ENCODE results near the gene GAL3ST1.
"Not testable (repeated sequence)": the region's sequence is repeated elsewhere in the genome, so short reads cannot be mapped to it uniquely, and the experiment has no call there.

Gene GAL3ST1, protein sequence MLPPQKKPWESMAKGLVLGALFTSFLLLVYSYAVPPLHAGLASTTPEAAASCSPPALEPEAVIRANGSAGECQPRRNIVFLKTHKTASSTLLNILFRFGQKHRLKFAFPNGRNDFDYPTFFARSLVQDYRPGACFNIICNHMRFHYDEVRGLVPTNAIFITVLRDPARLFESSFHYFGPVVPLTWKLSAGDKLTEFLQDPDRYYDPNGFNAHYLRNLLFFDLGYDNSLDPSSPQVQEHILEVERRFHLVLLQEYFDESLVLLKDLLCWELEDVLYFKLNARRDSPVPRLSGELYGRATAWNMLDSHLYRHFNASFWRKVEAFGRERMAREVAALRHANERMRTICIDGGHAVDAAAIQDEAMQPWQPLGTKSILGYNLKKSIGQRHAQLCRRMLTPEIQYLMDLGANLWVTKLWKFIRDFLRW

DNA sequence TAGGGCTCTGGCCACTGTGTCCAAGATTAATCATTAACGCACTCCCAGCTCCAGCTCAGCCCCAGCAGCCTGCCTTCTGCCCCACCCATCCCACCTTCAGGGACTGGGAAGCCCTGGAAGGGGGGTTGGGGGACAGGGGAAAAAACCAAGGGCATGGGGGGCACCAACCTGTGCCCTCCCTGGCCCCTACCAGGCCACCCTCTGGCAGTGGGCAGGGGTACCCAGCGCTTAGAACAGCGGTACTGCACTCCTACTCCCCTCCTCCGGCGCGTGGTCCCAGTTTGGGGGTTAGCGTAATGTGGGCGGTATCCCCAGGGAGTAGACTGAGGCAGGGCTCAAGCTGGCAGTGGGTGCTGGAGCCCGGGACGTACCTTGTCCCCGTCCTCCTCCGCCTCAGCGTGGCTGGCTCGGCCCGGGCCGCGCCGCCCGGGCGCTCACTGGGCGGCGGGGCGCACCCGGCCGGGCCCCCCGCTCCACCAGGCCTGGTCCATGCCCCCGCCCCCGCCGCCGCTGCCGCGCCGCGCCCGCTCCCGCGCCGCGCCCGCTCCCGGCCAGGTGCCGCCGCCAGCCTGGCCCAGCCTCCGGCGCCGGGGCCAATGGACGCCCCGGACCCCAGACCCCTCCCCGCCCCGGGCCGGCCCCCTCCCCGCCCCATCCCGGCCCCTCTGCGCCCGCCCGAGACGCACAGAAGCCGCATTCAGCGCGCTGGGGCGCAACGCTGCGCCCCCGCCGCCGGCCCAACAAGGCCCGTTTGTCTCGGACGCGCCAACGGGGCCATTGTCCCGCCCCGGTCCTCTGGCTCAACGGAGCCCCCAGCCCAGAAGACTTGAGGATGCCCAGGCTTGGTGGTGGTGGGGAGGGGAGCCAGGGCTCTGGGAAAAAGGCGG, at the start of gene GAL3ST1:
Gene GAL3ST1 (minus strand): TSS at position 571 of the 887 bp plus-strand sequence. CDS start 17,273 bp downstream, outside the sequence.
- no peak for DNase-seq

- not testable (repeated sequence) for DNase-seq
Measured at GRCh38 chr22:30619909-30620308, 45.4 kb upstream of the GAL3ST1 start.

- no peak for DNase-seq
Measured at GRCh38 chr22:30617819-30618218, 43.4 kb upstream of the GAL3ST1 start.

DNA sequence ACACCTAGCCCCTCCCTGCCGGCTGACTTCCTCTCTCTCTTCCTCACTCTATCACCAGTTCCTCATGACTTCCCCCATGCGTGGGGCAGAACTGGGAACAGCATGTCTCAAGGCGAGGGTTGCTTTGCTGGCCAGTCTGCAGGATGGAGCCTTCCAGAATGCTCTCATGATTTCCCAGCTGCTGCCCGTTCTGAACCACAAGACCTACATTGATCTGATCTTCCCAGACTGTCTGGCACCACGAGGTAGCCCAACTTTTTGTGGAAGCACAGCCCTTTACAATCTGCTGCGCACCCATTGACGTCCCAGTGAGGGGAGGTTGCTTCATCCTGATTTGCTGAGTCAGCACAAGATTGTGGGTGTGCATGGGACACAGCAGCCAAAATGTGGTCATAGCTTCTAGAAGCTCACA, 41.1 kb upstream of the GAL3ST1 start:
- no peak for DNase-seq

GRCh38 chr22:30614879-30615278, 40.4 kb upstream of the GAL3ST1 start:
- DNase-seq, result no peak

DNA sequence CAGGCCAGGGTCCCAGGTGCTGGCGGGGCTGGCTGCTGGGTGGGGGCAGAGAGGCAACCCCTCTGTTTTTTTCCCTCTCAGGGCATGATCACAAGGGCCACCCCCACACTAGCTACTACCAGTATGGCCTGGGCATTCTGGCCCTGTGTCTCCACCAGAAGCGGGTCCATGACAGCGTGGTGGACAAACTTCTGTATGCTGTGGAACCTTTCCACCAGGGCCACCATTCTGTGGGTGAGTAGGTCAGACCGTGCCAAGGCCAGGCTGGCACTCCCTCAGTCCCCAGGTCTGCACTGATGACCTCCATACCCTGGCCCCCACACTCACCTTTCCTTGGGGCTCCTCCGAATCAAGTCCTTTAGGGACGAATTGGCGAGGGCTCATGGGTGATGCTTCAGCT, 39.8 kb upstream of the GAL3ST1 start:
- DNase-seq, result no peak

DNA sequence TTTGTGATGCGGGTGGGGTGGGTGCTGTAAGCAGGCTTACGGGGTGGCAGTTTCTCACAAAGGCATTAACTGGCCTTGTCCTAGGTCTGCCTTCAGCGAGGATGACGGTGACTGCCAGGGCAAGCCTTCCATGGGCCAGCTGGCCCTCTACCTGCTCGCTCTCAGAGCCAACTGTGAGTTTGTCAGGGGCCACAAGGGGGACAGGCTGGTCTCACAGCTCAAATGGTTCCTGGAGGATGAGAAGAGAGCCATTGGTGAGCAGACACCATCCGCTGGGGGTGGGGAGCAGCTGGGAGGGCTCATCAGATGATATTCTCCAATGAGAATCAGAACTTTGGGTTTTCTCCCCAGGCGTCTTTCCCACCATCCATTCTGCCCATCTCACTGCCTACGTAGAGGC, 38.3 kb upstream of the GAL3ST1 start:
- no peak for DNase-seq

GRCh38 chr22:30611197-30611596, 36.7 kb upstream of the GAL3ST1 start:
- DNase-seq, result no peak

GRCh38 chr22:30610299-30610698, 35.8 kb upstream of the GAL3ST1 start:
- DNase-seq, result no peak

GRCh38 chr22:30609260-30610185, 35.1 kb upstream of the GAL3ST1 start:
- no peak for DNase-seq

GRCh38 chr22:30607939-30608338, 33.5 kb upstream of the GAL3ST1 start:
- DNase-seq, result no peak

DNA sequence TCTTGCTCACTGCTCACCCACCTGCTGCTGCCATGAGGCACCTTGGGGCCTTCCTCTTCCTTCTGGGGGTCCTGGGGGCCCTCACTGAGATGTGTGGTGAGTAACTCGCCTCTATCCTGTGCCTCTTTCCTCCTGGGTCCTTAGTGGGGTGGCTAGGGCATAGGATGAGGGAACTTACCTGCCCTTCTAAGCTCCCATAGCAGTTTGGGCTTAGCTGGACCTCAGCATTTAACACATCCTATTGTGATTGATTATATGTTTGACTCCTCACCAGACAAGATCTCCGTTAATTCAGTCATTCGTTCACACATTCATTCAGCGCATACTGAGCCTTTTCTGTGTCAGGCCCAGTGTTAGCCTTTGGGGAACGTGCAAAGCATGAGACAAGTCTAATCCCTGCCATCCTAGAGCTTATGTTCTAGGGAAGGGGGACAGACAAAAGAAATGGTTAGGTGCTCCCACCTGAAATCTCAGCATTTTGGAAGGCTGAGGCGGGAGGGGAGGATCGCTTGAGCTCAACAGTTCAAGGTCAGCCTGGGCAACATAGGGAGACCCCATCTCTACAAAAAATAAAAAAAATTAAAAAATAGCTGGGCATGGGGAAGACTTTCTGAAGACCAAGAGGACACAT, 33.0 kb upstream of the GAL3ST1 start:
- no peak for DNase-seq

DNA sequence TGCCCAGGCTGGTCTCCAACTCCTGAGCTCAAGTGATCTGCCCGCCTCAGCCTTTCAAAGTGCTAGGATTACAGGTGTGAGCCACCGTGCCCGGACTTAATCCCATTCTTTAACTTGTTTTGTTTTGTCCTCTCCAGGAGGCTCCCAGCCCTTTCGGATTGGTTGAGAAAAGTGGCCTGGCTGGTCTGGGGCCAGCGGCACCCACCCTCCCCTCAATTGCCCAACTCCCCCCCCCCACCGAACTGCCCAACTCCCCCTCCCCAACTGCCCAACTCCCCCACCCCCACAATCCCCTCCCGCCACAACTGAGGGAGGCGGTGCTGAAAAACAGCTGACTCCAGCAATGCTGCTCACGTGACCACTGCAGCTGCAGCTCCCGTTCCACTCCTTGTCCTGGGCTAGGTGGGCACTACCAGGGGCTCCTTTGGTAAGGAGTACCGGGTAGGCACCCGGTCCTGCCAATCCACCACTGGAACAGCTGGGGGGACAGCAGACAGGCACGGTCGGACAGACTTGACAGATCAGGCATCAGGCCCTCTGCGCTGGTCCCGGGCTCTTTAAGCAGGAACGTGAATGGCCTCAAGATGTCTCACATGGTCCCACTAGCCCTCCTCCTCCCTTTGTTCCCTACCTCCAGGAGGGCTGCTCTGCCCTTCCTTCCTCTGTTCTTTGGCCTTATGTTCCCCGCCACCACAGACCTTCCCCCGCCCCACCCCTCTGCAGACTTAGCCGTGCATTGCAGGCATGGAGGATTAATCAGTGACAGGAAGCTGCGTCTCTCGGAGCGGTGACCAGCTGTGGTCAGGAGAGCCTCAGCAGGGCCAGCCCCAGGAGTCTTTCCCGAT, 32.2 kb upstream of the GAL3ST1 start, which contains the start of gene TCN2:
Gene TCN2 (plus strand): TSS at position 720 of the 845 bp plus-strand sequence. CDS start 158 bp downstream, outside the sequence.
- DNase-seq, result no peak

DNA sequence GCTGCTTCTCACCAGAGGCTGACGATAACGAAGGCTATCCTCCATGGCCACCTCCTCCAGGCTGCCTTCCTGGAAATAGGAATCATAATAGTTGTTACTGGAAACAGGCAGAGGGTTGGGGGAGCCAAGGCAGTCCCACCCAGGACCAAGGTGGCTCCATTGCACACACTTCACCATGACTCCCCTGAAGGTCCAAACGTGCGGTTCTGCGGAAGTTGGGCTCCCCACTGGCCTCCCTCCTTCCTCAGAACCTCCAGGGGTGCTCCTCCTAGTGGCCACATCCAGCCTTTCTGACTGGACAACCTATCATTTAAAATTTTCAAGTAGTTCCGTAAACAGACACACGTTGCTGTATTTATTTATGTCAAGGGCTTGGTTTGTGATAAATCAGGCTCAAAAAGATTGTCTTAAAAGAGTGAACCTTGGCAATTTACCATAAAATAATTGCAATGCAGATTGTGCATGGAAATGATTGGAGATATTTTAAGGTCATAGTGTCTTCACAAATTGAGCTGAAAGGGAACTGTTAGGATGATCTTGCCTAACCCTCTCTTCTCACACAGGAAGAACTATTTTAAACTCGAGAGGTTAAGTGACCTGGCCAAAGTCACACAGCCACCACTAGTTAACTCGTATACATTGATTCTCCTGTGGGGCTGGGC, 31.1 kb upstream of the GAL3ST1 start:
- DNase-seq, result no peak

- DNase-seq, result no peak
Measured at GRCh38 chr22:30604723-30605122, 30.3 kb upstream of the GAL3ST1 start.

DNA sequence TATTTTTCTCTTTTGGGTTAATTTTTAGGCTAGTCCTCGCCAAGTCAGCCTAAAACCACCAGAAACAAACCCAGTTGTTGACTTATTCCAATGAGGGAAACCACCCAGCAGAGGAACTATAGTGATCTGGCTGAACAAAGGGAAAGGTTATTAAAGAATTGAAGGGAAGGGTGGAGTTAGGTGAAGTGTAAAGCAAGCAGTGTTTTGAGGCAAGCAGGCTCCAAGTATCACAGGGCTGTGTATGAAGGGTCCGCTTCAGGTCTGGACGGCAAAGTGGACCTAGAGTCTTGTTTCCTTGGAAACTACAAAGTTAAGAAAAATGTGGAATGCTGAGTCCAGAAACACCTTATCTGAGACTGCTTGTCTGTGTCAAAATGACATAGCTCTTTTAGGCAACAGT, 29.3 kb upstream of the GAL3ST1 start:
- DNase-seq, result no peak

DNA sequence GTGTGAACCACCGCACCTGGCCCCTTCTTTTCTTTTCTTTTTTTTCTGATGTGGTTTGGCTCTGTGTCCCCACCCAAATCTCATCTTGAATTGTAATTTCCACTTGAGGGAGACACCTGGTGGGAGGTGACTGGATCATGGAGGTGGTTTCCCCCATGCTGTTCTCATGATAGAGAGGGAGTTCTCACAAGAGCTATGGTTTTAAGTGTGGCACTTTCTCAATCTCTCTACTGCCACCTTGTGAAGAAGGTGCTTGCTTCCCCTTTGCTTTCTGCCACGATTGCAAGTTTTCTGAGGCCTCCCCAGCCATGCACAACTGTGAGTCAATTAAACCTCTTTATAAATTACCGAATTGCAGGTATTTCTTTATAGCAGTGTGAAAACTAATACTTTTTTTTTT, 27.6 kb upstream of the GAL3ST1 start:
- no peak for DNase-seq

DNA sequence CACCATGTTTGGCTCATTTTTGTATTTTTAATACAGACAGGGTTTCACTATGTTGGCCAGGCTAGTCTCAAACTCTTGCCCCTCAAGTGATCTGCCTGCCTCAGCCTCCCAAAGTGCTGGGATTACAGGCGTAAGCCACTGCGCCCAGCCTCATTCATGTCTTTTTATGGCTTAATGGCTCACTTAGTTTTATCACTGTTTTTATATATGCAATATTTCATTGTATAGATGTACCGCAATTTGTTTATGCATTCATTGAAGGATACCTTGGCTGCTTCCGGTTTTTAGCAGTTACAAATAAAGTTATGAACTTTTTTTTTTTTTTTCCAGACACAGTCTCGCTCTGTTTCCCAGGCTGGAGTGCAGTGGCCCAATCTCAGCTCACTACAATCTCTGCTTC, 27.0 kb upstream of the GAL3ST1 start:
- DNase-seq, result no peak

- no peak for DNase-seq
Measured at GRCh38 chr22:30600921-30601320, 26.5 kb upstream of the GAL3ST1 start.

DNA sequence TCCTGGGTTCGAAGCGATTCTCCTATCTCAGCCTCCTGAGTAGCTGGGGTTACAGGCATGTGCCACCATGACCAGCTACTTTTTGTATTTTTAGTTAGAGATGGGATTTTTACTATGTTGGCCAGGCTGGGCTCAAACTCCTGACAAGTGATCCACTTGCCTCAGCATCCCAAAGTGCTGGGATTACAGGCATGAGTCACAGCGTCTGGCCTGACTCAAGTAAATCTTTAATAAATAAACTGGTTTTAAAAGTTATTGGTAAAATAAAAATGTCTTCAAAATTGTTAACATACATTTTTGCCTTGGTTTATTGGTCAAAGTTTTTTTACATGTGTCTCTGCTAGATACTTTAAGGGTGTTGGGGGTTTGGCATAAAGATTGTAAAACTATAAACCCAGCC, 24.5 kb upstream of the GAL3ST1 start:
- no peak for DNase-seq

GRCh38 chr22:30596886-30597285, 22.4 kb upstream of the GAL3ST1 start:
- no peak for DNase-seq
